GM12872 (cell line): ENCODE measurements around the gene NRBF2.

ENCODE experiments used
- TF ChIP-seq, protein P1 (sequence below): IDR thresholded peaks from 3 replicates; pipeline ENCODE4 v1.5.1; 2011; ENCODE audit warnings: low read depth, mild to moderate bottlenecking, low read length, moderate library complexity; ENCODE audit not compliant: insufficient read depth

NRBF2 gene

DNA sequence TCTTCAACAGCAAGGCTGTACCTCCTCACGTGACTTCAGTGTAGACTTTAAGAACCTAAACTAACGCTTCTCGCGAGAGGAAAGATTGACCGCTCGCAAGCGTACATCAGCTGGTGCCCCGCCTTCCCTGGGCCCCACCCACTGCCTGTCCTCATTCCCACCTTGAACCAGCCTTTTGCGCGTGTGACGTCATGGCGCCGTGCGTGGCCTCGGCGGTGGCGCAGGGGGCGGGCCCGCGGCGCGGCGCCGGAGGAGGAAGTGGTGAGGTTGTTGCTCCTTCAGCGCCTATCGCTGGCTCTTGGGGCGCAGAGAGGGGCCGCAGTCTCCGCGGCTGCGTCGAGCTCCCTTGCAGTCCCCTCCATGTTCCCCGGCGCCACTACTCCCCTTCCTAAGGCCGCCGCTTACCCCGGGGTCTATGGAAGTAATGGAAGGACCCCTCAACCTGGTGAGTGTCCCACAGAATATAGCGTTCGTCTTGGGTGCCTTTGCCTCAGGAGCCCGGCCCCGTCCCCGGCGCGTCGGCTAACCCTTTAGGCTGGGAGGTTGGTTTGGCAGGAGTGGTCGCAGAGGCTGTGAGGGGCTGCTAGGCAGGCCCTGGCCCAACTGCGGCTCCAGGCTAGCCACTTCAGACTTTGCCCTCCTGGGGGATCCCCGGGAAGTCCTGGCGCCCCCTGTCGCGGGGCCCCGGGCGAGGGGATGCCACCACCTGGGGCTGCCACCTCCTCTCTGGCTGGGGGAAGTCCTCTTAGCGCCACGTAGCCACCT lies at the start of gene NRBF2:
NRBF2 (plus strand) TSS at position 273 of the 765 bp plus-strand sequence; CDS start at position 416, 143 bp downstream.
- TF ChIP-seq, protein P1, sequence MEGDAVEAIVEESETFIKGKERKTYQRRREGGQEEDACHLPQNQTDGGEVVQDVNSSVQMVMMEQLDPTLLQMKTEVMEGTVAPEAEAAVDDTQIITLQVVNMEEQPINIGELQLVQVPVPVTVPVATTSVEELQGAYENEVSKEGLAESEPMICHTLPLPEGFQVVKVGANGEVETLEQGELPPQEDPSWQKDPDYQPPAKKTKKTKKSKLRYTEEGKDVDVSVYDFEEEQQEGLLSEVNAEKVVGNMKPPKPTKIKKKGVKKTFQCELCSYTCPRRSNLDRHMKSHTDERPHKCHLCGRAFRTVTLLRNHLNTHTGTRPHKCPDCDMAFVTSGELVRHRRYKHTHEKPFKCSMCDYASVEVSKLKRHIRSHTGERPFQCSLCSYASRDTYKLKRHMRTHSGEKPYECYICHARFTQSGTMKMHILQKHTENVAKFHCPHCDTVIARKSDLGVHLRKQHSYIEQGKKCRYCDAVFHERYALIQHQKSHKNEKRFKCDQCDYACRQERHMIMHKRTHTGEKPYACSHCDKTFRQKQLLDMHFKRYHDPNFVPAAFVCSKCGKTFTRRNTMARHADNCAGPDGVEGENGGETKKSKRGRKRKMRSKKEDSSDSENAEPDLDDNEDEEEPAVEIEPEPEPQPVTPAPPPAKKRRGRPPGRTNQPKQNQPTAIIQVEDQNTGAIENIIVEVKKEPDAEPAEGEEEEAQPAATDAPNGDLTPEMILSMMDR: peak; percentile 33; the same call in 1 of the 3 replicates

DNA sequence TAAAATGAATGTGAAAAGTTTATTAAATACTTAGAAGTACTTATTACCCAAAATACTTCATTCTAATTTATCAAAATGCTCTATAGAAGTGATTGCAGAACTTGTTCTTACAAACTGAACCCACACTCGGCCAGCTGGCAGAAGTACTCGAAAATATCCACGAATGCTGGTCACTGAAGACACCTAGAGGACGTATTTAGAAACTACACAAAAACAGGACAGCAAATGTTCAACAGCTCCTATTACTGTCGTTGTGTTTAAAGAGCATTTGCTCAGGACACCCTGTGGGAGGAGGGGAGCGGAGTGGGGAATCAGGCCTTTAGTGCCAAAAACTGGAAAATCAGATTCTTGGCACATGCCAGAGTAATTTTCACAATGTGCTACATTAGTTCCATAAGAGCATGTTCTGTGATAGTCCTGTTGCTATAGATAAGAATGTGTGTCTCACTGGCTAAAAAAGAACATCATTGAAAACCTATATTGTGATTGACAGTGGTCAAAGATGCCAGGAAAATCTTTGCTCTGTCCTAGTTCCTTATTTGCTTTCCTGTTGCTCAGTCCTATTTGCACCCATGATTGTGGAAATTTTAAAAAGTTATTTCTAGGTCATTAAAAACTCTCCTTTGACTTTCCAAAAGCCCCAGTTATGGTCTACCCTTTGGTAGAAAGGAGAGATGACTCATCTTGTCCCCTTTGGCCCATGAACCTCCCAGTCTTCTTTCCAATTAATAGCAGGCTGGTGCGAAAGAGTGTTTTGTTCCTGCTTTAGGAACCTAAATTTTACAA lies 49.0 kb upstream of the NRBF2 start:
- TF ChIP-seq, protein P1: peak; percentile 61

DNA sequence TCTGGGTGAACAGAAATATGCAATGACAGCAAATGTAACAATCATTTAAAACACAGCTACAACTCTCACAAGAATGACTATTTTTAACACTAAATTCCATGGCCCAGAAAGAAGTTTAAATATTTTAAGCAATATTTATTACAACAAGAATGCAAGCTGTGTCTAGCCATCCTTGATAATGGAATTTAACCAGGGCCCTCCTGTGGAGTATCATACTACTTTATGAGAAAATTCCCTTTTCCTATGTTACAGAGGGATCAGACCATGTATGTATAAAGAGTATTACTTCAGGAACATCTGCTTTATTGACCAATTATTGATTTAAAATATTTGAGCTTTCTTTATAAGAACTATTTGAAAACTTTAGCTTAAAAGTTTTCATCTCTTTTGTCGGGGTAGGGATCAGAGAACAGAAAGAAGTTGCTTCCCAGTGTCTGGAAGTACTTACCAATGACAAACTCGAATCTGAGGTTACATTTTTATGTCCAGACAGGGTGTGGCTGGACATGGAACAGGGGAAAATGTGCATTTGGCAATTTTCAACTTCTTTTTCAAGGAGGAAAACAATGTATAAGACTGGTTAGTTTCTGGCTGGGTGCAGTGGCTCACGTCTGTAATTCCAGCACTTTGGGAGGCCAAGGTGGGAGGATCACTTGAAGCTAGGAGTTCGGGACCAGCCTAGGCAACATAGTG lies 48.3 kb upstream of the NRBF2 start:
- TF ChIP-seq, protein P1: no peak

DNA sequence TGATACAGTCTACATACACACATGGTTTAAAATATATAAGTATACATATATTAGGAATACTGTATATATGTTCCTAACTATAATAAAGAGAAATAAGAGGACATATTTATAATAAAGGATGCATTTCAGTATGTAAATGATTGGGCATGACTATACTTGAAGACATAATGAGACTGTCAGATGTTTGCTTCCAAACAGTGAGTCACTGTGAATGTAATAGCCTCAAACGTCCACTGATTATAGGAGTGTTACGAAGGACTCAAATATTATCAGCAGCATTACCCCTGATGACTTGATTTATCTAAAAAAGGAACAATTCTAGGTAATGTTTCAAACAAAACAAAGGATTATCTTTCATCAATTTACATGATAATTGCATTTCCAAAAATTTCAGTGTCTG lies 39.9 kb upstream of the NRBF2 start:
- TF ChIP-seq, protein P1: no peak

DNA sequence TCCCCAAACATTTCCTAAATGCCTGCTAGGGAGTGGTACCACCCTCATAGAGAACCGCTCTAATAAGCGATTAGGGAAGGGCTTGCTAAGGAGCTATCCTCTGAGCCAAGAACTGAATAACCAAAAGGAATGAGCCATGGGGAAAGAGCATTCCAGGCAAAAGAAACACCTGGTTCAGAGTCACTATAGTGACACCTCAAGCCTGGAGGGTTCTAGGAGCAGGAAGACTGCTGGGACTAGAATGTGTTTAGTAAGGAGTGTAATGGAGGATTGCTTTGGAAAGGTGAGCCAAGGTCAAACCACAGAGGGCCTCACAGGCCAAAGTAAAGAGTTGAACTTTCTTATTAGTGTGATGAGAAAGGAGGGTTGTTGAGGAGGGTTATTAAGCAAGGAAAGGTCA lies 38.7 kb upstream of the NRBF2 start:
- TF ChIP-seq, protein P1: no peak

DNA sequence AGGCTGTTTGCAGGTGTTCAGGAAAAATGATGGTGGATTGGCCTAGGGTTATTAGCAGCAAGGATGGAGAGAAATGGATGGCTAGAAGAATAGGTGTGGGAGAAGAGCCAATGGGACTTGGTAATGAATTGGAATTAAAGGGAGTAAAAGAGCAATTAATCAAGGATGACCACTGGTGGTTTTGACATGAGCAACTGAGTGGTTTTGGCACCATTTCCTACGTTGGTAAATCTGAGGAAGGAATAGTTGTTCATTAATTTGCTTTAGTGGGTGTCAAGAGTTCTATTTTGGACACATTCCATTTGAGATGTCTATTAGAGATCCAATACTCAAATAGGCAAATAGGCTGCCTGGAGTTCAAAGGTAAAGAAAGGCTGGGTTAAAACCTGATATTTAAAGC lies 38.2 kb upstream of the NRBF2 start:
- TF ChIP-seq, protein P1: no peak

DNA sequence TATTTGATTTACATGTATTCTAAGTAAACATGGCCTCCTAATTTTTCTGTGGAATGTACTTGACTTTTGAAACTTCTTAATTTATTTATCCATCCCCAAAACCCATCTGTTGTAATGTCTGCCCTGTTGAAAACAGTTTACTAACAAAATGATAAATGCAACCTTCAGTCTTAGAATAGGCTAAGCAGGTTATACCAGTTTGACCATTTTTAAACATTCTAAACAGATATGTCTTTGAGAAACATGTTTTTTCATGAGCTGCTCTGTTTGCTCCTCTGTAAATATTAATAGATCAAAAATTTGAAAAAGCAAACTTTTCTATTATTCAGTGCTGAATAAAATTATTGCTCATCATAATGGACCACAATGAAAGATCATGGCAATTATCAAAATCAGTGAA lies 33.4 kb upstream of the NRBF2 start:
- TF ChIP-seq, protein P1: no peak
